SU-DHL-6 (cell line): ENCODE measurements around the gene HAL.

Source experiments
- H2AFZ ChIP-seq: fragments of 200-600 bp; sonication (generic); 2 replicates; pipeline ENCODE4 v1.6.1; 2014; ENCODE audit warnings: low read depth, mild to moderate bottlenecking, moderate library complexity, mixed read lengths, antibody characterized with exemption, low read length; ENCODE audit not compliant: severe bottlenecking
- H3F3A ChIP-seq: fragments of 200-600 bp; shearing (Covaris generic); 2 replicates; pipeline ENCODE4 v1.6.0; 2016; ENCODE audit warnings: antibody characterized with exemption, mild to moderate bottlenecking; ENCODE audit not compliant: insufficient read depth
- H3K27ac ChIP-seq: fragments of 200-600 bp; sonication (generic); 2 replicates; pipeline ENCODE4 v1.5.1; 2016; ENCODE audit warnings: low read depth, mild to moderate bottlenecking, low read length, moderate library complexity, mixed read lengths
- H3K27me3 ChIP-seq: fragments of 200-600 bp; sonication (generic), shearing (Covaris generic); 2 replicates; pipeline ENCODE4 v1.6.0; 2014; ENCODE audit warnings: mild to moderate bottlenecking, low read length
- H3K36me3 ChIP-seq: fragments of 200-600 bp; sonication (generic); 2 replicates; pipeline ENCODE4 v1.6.1; 2014; ENCODE audit warnings: mild to moderate bottlenecking, low read length, mixed read lengths
- H3K4me2 ChIP-seq: fragments of 300-600, 200-600 bp; shearing (Covaris generic), sonication (generic); 2 replicates; pipeline ENCODE4 v1.6.0; 2014; ENCODE audit warnings: low read length, low read depth, mild to moderate bottlenecking; ENCODE audit not compliant: poor library complexity, severe bottlenecking
- H3K4me3 ChIP-seq: fragments of 200-600 bp; sonication (generic); 2 replicates; pipeline ENCODE4 v1.5.1; 2014; ENCODE audit warnings: antibody characterized with exemption, low read length, mild to moderate bottlenecking, mixed read lengths; ENCODE audit not compliant: insufficient read depth, poor library complexity, severe bottlenecking
- H3K79me2 ChIP-seq: fragments of 200-600 bp; sonication (generic); 2 replicates; pipeline ENCODE4 v1.6.1; 2014; ENCODE audit warnings: mild to moderate bottlenecking, low read length, moderate library complexity; ENCODE audit not compliant: insufficient read depth
- H3K9ac ChIP-seq: fragments of 200-600 bp; sonication (generic); 2 replicates; pipeline ENCODE4 v1.7.0; 2014; ENCODE audit warnings: mild to moderate bottlenecking, low read length
- H3K9me2 ChIP-seq: fragments of 200-600 bp; sonication (generic); replicated peaks from 2 replicates; pipeline ENCODE4 v1.6.1; 2014; ENCODE audit warnings: low read length; ENCODE audit not compliant: insufficient read depth
- H3K9me3 ChIP-seq: fragments of 200-600 bp; sonication (generic); 2 replicates; pipeline ENCODE4 v1.6.1; 2014; ENCODE audit warnings: low read length, mixed read lengths; ENCODE audit not compliant: insufficient read depth
- H4K20me1 ChIP-seq: fragments of 200-600 bp; sonication (generic); 2 replicates; pipeline ENCODE4 v1.6.1; 2014; ENCODE audit warnings: low read depth, mild to moderate bottlenecking, antibody characterized with exemption, low read length, moderate library complexity, mixed read lengths
- EZH2phosphoT487 ChIP-seq: fragments of 200-600 bp; sonication (generic), shearing (Covaris generic); conservative IDR thresholded peaks from 2 replicates; pipeline ENCODE4 v1.6.1; 2018; ENCODE audit warnings: mild to moderate bottlenecking, antibody characterized with exemption, low read length, moderate library complexity, mixed read lengths
- TF ChIP-seq, protein P1 (sequence below): fragments of 200-600 bp; sonication (generic); IDR thresholded peaks from one replicate; pipeline ENCODE4 v1.5.1; 2017; ENCODE audit warnings: antibody characterized with exemption, mild to moderate bottlenecking, low read length, moderate library complexity; ENCODE audit not compliant: insufficient read depth, poor library complexity, severe bottlenecking

HAL gene

DNA sequence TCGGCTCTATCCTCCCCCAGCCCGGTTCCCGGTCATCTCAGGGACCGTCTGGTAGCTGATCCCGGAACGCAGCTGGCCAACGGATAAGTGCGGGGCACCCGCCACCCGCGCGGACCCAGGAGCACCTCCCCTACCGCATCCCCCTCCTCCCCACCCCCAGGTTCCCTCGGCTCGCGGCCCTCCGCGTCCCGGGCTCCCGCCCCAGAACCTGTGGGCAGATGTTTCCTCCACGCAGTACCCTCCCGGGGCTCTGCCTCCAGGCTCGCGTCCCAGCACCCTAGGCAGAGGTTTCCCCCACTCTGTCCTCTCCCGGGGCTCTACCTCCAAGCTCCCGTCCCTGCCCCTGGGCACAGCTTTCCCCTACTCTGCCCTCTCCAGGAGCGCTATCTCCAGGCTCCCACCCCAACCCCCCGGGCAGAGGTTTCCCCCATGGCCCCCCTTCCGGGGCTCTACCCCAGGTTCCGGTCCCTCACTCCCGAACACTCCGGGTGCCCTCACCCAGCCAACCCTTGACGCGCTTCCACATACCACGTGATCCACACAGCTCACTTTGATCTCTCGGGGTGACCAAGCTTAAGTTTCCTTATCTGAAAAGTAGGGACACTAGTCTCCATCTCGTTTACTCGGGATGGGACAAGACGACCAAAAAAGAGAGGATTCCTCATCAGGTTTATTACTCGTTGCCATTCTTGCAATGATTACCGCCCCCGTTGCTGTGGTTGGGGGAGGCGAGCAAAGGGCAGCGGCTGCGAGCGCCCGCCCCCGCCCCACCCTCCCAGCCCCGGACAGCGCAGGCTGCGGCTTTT, 53.4 kb downstream of the HAL start, which contains the start of gene CCDC38:
Gene CCDC38, minus strand, starts transcription at position 91 of the 806 bp plus-strand sequence. CDS start 6,105 bp downstream, outside the sequence.
- TF ChIP-seq, protein P1, sequence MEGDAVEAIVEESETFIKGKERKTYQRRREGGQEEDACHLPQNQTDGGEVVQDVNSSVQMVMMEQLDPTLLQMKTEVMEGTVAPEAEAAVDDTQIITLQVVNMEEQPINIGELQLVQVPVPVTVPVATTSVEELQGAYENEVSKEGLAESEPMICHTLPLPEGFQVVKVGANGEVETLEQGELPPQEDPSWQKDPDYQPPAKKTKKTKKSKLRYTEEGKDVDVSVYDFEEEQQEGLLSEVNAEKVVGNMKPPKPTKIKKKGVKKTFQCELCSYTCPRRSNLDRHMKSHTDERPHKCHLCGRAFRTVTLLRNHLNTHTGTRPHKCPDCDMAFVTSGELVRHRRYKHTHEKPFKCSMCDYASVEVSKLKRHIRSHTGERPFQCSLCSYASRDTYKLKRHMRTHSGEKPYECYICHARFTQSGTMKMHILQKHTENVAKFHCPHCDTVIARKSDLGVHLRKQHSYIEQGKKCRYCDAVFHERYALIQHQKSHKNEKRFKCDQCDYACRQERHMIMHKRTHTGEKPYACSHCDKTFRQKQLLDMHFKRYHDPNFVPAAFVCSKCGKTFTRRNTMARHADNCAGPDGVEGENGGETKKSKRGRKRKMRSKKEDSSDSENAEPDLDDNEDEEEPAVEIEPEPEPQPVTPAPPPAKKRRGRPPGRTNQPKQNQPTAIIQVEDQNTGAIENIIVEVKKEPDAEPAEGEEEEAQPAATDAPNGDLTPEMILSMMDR = no peak
- TF ChIP-seq EZH2phosphoT487 = no peak
- H3K9me2 ChIP-seq = no peaks in the 10 kb centered on the region
- H3K9me3 ChIP-seq = no peaks in the 10 kb centered on the region
- H3K79me2 ChIP-seq = no peaks in the 10 kb centered on the region
- H2AFZ ChIP-seq = peak within 1 kb of the TSS; percentile 93
- H3K9ac ChIP-seq = peak within 1 kb of the TSS; percentile 87
- peaks cover 8% of the 10 kb centered on the region for H3F3A ChIP-seq
- peak within 1 kb of the TSS; percentile 34; the same call in 1 of the 2 replicates for H3K27ac ChIP-seq
- no peaks in the 10 kb centered on the region for H4K20me1 ChIP-seq
- no peaks in the 10 kb centered on the region for H3K27me3 ChIP-seq
- peak within 1 kb of the TSS; percentile 95 for H3K4me3 ChIP-seq
- peak within 1 kb of the TSS; percentile 70 for H3K4me2 ChIP-seq
- no peaks in the 10 kb centered on the region for H3K36me3 ChIP-seq

DNA sequence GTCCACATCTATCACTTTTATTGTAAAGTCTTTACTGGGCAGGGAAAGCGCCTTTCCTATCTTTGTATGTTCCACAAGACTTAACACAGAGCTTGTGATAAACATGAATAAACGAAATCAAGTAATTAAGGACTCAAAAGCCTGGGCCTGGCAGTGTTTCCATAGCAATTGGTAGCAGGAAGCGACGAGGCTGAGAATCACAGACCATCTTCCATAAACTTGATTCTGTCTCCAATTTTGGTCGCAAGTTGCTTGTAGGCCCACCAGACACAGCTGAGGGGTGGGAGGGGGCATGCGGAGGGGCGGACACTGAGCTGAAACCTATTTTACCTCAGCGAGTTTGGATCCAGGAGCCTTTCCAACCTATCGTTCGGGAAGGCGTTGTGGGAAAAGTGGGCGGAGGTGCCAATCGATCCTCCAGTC, 54.0 kb downstream of the HAL start:
- H4K20me1 ChIP-seq = no peaks in the 10 kb centered on the region
- peak overlapping the region; percentile 87 for H3K9ac ChIP-seq
- no peaks in the 10 kb centered on the region for H3K79me2 ChIP-seq
- peaks cover 8% of the 10 kb centered on the region for H3F3A ChIP-seq
- no peaks in the 10 kb centered on the region for H3K9me3 ChIP-seq
- no peak for TF ChIP-seq EZH2phosphoT487
- TF ChIP-seq, protein P1 = no peak
- no peaks in the 10 kb centered on the region for H3K27me3 ChIP-seq
- peak overlapping the region; percentile 93 for H2AFZ ChIP-seq
- H3K36me3 ChIP-seq = no peaks in the 10 kb centered on the region
- H3K27ac ChIP-seq = no peak overlapping the region
- peak overlapping the region; percentile 95 for H3K4me3 ChIP-seq
- H3K9me2 ChIP-seq = no peaks in the 10 kb centered on the region
- peak overlapping the region; percentile 70 for H3K4me2 ChIP-seq

DNA sequence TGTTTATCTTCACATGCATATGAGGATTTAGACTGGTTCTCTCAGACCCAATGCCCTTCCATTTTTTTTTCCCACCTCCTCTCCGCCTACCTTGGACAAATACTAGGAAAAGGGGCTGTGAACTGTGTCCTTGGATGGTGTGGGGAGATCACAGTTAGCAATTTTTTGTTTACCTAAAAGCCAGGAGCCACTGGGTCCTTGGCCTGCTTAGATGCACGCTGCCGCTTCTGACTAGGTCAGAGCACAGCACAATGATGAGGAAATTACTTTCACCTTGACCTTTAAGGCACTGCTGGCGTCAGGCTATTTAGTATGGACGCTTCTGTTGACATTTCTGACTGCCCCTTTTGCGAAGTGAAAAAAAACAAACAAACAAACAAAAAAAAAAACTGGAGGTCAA, 55.6 kb downstream of the HAL start:
- Histone ChIP-seq H3K27ac (no peak overlapping the region), H4K20me1 (no peaks in the 10 kb centered on the region), H3K9me2 (no peaks in the 10 kb centered on the region), H3K9me3 (no peaks in the 10 kb centered on the region), H3K4me3 (no peak overlapping the region), H3K4me2 (no peak overlapping the region), H3K36me3 (no peaks in the 10 kb centered on the region), H3K9ac (no peak overlapping the region), H3F3A (peaks cover 8% of the 10 kb centered on the region), H3K79me2 (no peaks in the 10 kb centered on the region), H3K27me3 (no peaks in the 10 kb centered on the region), H2AFZ (no peak overlapping the region)
- TF ChIP-seq, protein P1 = no peak
- no peak for TF ChIP-seq EZH2phosphoT487
